ACHN (cell line): ENCODE results near the gene CLDN5.

Experiments used
- DNase-seq: peaks from one replicate; pipeline ENCODE4 v3.0.0-alpha.2; 2015
- in situ Hi-C: cut with HindIII; loops from 2 replicates; pipeline ENCODE4 v1.10.0; 2017; ENCODE audit warnings: low sequenced_read_pairs, low pct_ligation_motif_present, low pct_unique_long_range_greater_than_20kb

Gene CLDN5

DNA sequence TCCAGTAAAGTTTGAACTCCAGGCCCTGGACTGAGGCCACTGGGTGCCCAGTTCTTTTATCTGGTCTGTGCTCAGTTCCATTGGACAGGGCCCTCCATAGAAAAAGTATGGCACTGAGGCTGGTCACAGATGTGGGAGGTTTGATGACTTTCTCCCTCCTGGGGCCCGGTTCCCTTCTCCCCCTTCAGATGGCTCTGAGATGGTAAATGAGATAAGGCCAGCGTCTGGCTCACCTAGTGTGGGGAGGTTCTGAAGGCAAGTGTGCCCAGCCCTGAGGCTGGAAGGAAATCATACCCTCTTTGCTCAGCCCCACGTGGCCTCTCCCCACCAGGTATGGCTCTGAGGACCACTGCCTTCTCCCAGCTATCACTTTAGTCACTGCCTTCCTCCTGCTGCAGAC, 1.5 kb upstream of the CLDN5 start:
- no peak for DNase-seq
- in situ Hi-C loops: no loop called here

DNA sequence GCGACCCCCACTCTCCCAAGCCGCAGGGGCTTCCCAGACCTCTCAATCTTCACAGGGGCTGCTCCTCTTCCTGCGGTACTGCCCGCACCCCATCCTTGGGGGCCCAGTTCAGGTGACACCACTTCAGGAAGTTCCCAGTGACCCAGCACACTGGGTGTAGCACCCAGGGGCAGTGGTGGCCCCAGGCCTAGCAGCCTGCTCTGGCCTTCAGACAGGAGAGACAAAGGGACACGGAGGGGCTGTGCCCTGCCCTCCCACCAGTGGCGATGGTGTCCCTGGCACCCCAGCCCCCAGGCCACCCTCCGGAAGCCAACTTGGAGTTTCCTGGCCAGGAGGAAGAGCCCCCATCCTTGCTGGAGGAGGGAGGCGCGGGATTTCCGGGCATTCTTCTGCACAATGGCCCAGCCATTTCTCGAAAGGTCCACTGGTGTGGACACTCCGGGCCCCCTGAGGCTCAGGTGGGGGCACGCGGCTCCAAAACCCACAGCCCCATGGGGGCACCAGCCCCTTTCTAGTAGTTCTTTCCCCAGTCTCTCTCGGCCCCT, 978 bp upstream of the CLDN5 start:
- no peak for DNase-seq
- in situ Hi-C loops: no loop called here

DNA sequence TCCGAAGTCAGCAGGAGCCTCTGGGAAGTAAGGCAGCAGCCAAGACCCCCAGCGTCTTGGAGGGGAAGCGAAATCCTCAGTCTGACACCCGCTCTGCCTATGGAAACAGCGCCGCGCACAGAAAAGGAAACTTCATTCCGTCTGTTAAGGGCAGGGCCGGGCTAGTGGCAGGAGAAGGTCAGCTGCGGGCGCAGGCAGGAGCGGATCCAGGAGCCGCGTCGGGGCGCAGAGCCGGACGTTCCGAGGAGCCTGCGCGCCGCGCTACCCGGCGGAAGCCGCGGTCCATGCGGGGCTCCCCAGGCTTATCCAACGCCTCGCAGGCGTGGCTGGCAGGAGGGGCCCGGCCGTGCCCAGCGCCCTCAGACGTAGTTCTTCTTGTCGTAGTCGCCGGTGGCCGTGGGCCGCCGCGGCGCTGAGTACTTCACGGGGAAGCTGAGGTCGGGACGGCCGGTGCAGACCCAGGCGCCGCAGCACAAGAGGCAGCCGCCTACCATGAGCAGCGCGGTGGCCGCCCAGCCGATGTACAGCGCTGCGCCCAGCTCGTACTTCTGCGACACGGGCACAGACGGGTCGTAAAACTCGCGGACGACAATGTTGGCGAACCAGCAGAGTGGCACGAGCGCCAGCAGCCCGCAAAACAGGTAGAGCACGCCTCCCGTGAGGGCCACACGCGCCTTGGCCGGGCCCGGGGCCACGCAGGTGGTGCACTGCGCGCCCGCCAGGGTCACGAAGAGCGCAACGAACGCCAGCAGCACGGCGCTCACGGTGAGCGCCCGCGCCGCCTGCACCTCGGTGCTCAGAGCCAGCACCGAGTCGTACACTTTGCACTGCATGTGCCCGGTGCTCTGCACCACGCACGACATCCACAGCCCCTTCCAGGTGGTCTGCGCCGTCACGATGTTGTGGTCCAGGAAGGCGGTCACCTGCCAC, 705 bp downstream of the CLDN5 start:
- in situ Hi-C loops: no loop called here
- DNase-seq: no peak

DNA sequence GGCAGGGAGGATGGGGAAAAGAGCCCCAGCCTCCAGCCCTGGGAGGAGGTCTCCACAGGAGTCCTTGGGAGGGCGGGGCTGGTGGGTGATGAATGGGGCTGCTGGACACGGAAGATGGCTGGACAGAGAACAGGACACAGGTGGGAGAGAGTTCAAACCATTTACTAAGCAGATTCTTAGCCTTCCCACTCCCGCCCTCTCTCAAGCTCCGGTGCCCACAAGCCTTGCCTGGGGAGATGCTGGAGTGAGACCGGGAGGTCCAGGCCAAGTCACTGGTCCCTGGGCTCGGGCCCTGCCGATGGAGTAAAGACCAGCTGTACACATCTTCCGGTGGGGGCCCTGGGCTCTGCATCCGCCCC, 1.4 kb downstream of the CLDN5 start:
- in situ Hi-C loops: no loop called here
- no peak for DNase-seq

DNA sequence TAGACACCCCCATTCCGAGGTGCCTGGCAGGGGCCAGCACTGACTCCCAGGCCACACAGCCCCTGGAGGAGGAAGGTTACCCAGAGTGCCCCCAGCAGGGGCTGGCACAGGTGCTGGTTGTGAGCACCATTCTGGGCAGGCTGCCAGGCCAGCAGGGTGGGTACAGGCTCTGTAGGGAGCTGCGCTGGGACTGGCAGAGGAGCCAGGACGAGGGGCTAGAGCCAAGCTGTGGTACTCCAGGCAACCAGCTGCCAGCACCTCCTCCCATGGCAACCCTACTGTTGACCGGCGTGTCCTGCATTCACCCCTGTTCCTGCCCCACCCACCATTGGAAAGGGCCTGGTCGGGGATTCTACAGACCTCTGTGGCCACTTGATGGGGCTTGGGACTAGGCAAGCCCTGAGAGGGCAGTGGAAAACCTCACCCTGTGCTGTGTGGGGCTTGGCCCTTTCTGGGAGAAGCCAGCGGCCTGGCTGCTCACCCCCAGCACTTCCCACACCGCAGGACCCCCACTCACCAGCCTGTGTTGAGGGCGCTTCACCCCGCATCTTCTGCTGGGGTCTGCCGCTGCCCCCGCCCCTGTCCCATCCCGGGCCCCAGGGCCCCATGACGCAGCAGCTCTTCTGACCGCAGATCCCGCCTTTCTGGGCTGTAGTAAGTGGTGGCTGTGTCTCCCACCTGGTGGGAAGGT, 1.9 kb downstream of the CLDN5 start:
- in situ Hi-C loops: no loop called here
- no peak for DNase-seq

DNA sequence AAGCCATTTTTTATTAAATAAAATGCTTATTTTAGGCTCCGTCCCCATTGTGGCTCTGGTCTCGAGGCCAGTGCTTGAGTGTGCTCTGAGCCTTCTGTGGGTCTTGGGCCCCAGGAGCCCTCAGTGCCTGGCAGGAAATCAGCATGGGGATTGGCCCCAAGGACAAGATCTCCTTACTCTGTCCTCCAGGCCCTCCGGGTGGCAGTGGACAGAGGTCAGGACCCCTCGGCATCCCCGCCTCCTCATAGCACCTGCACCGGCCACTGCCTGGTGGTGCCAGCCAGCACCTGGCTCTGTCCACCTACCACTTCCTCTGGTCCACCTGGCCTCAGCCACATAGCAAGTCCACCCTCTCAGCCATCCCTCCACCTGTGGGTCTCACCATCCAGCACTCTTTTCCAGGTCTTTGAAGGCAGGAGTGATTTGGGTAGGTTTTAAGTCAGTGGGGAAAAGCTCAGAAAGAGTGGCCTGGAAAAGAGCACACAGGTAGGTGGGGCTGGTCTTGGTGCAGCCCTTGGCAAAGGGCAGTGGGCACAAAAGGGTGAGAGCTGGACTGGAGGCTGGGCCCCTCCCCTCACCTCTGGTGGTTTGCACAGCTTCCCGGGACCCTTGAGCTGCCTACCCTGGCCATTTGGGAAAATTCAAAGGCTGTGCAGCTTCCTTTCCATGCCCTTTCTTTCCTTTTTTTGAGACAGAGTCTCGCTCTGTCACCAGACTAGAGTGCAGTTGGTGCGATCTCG, 3.5 kb downstream of the CLDN5 start:
- in situ Hi-C loops: no loop called here
- DNase-seq: no peak

DNA sequence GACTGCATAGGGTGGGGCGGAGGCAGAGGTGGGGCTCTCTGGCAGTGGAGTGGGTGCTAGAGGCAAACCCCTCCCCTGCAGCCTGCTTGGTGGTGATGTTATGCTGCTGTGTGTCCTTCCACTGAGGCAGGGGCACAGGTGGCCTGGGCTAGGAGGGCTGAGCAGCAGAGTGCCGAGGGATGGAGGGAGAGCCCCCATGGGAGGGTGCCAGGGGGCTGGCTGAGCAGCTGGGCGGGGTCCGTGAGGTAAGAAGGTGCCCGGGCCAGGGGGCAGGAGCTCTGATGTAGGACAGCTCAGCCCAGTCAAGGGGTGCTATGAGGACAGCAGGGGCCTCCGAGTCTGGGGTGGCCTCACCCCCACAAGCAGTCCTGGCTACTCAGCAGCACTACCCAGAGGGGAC, 4.2 kb downstream of the CLDN5 start:
- DNase-seq: no peak
- in situ Hi-C loops: no loop called here

DNA sequence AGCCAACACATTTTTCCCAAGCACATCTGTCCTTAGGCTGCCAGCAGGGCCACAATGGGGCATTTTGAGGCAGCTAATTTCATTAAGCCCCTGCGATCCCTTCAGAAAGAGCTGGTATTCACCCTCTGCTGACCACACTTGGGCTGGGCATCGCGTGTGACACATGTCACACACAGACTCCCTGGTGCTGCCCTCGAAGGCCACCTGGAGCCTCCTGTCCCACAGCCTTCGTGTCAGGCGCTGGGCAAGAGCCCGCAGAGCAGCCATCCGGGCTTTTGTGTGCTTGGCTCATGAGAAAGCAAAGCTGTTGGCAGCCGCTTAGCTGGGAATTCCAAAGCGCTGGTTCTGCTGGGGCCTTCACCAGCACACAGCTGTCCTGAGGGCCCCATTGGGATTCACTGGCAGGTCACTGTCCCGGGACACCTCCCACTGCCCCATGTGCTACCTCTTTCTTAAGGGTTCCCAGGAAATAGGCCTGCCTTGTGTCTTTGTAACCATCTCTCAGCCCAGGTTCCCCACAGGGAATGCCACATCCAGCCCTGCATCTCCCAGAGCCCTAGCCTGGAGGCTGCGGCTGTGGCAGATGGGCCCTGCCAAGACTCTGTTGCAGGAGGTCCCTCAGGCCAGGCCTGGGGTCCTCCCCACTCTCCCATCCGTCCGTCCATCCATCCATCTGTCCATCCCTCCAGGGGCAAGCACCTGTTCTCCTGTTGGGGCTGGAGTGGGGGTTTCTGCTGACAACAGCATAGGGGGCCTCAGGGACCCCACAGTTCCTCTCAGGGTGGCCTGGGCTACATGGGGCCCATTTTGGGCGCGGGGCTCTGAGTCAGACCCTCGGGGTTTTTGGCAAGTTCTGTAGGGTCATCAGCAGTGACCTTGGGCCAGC, 4.9 kb downstream of the CLDN5 start:
- no peak for DNase-seq
- in situ Hi-C loops: no loop called here

DNA sequence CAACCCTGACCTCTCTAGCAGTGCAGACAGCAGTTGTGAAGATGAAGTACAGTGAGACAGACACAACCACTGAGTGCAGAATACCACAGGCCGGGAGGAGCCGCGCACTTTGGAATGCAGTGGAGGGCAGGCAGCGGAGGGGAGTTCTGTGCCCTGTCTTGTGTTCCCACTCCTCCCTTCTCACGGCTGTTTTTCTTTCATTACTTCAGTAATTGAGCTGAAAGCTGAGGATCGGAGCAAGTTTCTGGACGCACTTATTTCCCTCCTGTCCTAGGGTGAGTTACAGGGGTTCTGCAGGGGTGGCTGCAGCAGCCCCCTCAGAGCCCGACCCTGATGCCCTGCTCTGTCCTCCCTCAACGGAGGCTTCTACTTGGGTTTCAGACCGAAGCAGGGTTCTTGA, 5.6 kb downstream of the CLDN5 start:
- DNase-seq: no peak
- in situ Hi-C loops: no loop called here

DNA sequence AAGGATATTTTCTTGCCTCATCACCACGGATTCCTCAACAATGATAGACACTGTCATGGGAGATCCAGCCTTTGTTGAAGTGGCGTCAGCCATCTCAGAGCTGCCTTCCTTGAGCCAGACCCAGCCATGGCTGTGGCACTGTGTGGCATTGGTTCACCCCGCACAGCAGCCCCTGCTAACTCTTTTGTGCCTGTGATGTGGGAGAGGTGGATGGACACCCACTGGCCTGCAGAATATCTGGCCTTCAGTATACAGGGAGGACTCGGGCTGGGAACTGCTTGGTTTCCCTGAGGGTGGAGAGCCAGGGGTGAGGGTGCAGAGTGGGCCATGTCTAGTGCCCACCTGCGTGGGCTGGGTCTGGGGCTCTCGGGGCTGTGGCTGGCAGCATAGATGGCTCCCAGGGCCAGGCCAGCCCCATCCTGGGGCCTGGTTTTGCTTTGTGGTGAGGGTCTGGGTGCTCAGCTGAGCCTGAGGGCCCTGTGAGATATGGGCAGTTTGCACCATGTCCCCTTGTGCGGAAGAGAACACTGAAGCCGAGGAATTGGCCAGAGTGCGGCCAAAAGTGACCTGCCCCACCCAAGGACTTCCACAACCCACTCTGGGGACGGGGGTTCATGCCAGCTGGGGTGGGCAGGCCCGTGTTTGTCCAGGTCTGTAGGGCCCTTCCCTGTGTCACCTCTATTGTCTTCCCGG, 6.1 kb downstream of the CLDN5 start:
- DNase-seq: no peak
- in situ Hi-C loops: no loop called here

DNA sequence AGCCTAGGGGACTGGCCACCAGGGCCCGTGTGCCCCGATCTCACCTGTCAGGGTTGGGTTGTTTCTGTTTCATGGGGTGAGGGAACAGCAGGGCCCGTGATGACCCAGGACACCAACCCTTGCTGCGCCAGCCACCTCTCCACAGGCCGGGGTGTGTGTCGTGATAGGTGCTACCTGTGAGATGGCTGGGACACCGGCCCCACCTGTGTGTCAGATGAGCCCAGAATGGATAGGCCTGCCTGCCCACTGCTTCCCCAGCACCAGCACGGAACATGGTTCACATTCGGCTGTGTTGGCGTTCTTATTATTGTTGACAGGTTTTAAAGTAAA, 7.1 kb downstream of the CLDN5 start:
- DNase-seq: no peak
- in situ Hi-C loops: no loop called here

DNA sequence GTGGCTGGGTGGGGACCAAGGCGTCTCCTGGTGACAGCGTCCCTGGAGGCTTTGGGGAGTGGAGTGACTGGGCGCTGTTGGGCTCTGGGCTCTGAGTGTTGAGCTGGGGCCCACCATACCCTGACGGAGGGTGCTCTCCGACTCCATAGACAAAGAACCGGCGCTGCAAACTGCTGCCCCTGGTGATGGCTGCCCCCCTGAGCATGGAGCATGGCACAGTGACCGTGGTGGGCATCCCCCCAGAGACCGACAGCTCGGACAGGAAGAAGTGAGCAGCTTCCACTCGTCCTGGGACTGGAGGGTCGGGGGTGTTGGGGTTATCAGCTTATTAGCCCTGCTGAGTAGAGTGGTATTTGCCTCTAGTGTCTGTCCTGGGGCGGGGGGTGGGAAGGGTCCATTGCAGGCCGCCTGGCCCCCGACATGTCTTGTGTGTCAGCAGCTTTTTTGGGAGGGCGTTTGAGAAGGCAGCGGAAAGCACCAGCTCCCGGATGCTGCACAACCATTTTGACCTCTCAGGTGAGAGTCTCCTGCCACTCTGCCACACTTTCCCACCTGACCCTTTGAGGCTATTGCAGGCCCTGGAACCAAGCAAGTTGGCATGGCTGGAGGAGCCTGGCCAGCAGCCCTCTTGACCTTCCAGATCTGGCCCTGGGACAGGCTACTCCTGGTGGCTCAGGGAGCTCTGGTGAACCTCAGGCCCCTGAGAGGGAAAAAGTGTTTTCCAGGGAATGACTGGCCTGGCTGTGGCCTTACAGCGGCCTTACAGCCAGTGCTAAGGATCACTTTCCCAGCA, 7.6 kb downstream of the CLDN5 start:
- in situ Hi-C loops: no loop called here
- DNase-seq: no peak

DNA sequence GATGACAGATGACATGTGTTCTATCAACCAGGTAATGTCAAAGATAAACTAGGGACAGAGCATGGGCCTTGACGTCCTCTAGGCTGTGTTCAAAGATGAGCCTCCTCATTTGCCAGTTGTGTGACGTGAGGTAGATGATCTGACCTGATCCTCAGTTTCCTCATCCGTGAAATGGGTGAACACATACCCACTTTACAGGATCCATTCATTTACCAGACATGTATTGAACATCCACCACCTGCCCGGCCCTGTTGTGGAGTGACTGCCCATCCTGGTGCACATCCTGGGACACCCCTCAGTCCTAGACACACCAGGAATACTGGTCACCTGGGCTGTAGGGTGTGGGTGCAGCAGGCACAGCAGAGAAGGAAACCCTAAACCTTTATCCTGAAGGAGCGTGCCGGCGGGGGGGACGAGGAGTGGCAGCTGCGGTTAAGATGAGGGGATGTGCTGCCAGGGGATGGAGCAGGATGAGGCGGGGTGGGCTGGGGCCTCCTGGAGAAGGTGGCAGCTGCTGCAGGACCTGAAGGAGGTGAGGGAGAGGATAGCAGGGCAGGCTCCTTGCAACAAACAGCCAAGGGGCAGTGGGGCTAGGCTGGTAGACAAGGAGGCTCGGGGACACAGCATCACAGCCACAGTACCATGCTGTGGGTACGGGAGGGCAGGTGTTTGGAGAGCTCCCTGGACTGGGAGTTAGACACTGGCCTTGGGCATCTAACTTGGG, 8.4 kb downstream of the CLDN5 start:
- in situ Hi-C loops: no loop called here

DNA sequence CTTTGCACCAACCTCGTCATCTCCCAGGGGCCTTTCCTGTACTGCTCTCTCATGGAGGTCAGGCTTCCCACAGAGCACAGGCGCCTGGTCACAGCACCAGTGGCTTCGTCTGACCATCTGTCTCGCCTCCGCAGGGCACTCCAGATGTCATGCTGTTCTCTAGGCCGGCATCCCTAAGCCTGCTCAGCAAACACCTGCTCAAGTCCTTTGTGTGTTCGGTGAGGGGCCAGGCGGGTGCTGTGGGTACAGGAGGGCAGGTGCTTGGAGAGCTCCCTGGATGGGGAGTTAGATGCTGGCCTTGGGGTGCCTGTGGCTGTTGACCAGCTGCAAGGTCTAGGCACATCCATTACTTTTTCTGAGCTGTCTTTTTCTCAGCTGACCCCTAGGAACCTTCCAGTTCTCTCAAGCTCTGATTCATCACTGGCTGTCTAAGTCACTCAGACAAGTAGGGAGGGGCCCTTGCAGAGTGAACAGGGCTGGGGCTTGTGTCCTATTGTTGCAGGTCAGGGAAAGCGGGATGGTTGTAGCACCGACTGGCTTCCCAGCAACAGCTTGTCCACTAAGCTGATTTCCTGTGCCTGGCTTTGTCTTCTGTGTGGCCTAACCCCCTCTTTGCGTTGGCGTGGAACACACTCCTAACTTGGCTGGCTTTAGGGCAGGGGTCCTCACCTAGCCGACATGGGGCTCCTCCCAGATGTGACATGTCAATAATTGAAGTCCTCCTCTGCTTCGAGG, 9.2 kb downstream of the CLDN5 start:
- DNase-seq: no peak
- in situ Hi-C loops: no loop called here

More for the DNA sequence above, 8.4 kb downstream of the CLDN5 start:
- DNase-seq: no peak

DNA sequence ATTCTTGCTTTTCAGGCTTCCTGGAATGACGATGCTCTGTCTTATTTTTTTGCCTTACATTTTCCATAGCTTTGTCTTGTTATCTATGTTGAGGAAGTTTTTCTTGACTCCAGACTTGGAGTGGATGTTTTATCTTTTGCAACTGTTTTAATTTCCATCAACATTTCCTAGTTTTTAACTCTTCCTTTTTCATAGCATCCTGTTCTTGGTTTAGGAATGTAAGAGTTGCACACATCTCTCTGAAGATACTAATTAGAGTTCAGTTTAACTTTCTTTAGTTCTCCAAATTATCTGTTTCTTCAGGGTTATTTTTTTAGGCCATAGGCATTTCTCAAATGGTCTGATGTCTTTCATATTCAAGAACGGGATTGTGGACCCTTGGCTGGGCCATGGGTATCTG, 10.4 kb downstream of the CLDN5 start:
- no peak for DNase-seq
- in situ Hi-C loops: no loop called here

DNA sequence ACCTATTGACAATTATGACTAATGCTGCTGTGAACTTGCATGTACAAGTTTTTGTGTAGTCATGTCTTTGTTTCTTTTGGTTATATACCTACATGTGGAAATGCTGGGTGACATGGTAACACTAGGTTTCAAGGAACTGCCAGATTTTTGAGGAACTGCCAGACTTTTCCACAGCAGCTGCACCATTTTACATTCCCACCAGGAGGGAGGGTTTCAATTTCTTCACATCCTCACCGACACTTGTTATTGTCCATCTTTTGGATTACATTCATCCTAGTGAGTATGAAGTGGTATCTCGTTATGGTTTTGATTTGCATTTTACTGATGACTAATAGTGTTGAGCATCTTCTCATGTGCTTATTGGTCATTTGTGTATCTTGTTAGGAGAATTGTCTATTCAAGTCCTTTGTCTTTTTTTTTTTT, 13.3 kb downstream of the CLDN5 start:
- DNase-seq: no peak
- in situ Hi-C loops: no loop called here
